Nephron progenitor cell (in vitro differentiated cells): ENCODE data around the gene MAPK9.
A peak's percentile ranks its signal among the peaks of the same experiment; 100 is the strongest.
"Not testable (repeated sequence)": the region's sequence is repeated elsewhere in the genome, so short reads cannot be mapped to it uniquely, and the experiment has no call there.

ENCODE experiments used
- DNase-seq: peaks from one replicate; pipeline ENCODE4 v3.0.0; 2021
- H3K27ac Mint-ChIP-seq: 2 replicates; pipeline ENCODE4 v1.8.0; 2021; ENCODE audit warnings: mild to moderate bottlenecking, moderate library complexity, mixed read lengths
- H3K27me3 Mint-ChIP-seq: 2 replicates; pipeline ENCODE4 v1.8.0; 2021; ENCODE audit warnings: mild to moderate bottlenecking, low read depth, mixed read lengths; ENCODE audit not compliant: poor library complexity
- H3K36me3 Mint-ChIP-seq: 2 replicates; pipeline ENCODE4 v1.8.0; 2021; ENCODE audit warnings: low read depth, mixed read lengths
- H3K4me1 Mint-ChIP-seq: 2 replicates; pipeline ENCODE4 v1.8.0; 2021; ENCODE audit warnings: mixed read lengths
- H3K4me3 Mint-ChIP-seq: 2 replicates; pipeline ENCODE4 v1.8.0; 2021; ENCODE audit warnings: mild to moderate bottlenecking, moderate library complexity, mixed read lengths
- H3K9me3 Mint-ChIP-seq: 2 replicates; pipeline ENCODE4 v1.8.0; 2021; ENCODE audit warnings: mild to moderate bottlenecking, moderate library complexity, mixed read lengths
- TF ChIP-seq, protein P1 (sequence below): fragments of 200-600 bp; sonication (generic); IDR thresholded peaks from 2 replicates; pipeline ENCODE4 v1.5.0; 2021; ENCODE audit warnings: antibody characterized with exemption

MAPK9 gene

DNA sequence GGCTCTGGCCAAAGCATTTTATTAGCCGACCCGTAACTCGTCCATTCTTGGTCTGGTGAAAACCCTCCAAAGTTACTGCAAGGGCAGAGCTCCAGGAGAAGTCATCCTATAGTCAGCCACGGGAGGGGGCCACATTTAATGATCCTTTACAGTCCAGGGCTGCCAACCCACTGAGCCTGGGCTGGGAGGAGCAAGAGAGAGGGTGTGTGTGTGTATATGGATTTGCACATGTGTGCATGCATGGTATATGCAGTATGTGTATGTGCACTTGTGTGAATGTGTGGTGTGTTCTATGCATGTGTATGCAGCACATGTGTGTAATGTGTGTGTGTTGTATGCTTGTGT is 78.7 kb downstream of the MAPK9 start:
- Mint-ChIP-seq H3K4me3 (no peak overlapping the region), H3K36me3 (no peaks in the 10 kb centered on the region), H3K4me1 (peaks cover 9% of the 10 kb centered on the region), H3K27ac (no peak overlapping the region), H3K27me3 (peaks cover 20% of the 10 kb centered on the region), H3K9me3 (peaks cover 21% of the 10 kb centered on the region)
- TF ChIP-seq, protein P1, sequence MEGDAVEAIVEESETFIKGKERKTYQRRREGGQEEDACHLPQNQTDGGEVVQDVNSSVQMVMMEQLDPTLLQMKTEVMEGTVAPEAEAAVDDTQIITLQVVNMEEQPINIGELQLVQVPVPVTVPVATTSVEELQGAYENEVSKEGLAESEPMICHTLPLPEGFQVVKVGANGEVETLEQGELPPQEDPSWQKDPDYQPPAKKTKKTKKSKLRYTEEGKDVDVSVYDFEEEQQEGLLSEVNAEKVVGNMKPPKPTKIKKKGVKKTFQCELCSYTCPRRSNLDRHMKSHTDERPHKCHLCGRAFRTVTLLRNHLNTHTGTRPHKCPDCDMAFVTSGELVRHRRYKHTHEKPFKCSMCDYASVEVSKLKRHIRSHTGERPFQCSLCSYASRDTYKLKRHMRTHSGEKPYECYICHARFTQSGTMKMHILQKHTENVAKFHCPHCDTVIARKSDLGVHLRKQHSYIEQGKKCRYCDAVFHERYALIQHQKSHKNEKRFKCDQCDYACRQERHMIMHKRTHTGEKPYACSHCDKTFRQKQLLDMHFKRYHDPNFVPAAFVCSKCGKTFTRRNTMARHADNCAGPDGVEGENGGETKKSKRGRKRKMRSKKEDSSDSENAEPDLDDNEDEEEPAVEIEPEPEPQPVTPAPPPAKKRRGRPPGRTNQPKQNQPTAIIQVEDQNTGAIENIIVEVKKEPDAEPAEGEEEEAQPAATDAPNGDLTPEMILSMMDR, result no peak
- no peak for DNase-seq

DNA sequence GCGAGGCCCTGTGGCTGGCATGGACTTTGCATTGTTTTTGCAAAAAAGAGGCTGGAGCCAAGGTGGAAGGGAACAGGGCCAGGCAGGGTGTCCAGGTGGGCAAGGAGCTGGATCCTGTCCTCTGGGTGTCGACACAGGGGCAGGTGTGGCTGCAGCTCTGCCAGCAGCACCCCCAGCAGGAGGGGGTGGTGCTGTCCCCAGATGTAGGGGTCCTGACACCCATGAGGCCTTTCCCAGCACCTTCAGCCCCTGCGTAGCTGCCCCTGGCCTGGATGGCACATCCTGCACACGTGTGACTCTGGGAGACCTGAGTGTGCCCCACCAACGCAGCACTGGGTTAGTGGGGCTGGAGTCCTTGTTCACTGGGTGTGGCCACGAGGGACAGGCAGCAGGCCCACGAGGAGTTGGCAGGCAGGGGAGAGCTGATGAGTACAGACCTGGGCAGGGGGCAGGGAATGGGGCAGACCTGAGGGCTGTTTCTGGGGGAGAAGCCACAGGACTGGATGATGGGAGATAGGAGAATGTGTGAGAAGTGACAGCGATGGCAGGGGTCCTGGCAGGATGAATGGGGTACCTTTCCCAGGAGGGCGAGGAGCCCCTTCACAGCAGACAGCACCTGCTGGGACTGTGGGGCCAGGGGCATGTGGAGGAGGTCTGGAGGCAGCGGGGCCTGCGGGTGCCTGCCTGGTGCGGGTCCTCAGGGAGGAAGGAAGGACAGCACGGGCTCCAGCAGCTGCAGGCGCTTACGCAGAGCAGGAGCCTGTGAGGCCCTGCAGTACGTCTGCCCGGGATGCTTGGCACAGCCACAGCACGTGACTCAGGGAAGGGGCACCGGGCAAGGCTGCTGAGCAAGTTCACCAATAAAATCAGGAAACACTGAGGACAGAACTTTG is 79.3 kb downstream of the MAPK9 start:
- peak overlapping the region; percentile 1 for H3K27ac Mint-ChIP-seq
- TF ChIP-seq, protein P1, result no peak
- no peaks in the 10 kb centered on the region for H3K36me3 Mint-ChIP-seq
- H3K4me3 Mint-ChIP-seq, result no peak overlapping the region
- peaks cover 11% of the 10 kb centered on the region for H3K4me1 Mint-ChIP-seq
- no peak for DNase-seq
- H3K27me3 Mint-ChIP-seq, result peaks cover 26% of the 10 kb centered on the region
- peaks cover 16% of the 10 kb centered on the region for H3K9me3 Mint-ChIP-seq

GRCh38 chr5:180211761-180212035 is 80.2 kb downstream of the MAPK9 start:
- Mint-ChIP-seq H3K27ac (no peak overlapping the region), H3K4me1 (peaks cover 11% of the 10 kb centered on the region), H3K4me3 (no peak overlapping the region), H3K27me3 (peaks cover 33% of the 10 kb centered on the region), H3K9me3 (peaks cover 9% of the 10 kb centered on the region), H3K36me3 (no peaks in the 10 kb centered on the region)
- DNase-seq, result no peak
- TF ChIP-seq, protein P1, result no peak

GRCh38 chr5:180210961-180211760 is 80.7 kb downstream of the MAPK9 start:
- Mint-ChIP-seq H3K9me3 (peaks cover 7% of the 10 kb centered on the region), H3K27me3 (peaks cover 38% of the 10 kb centered on the region), H3K4me1 (peaks cover 11% of the 10 kb centered on the region), H3K36me3 (no peaks in the 10 kb centered on the region), H3K27ac (no peak overlapping the region), H3K4me3 (no peak overlapping the region)
- TF ChIP-seq, protein P1, result no peak
- no peak for DNase-seq

DNA sequence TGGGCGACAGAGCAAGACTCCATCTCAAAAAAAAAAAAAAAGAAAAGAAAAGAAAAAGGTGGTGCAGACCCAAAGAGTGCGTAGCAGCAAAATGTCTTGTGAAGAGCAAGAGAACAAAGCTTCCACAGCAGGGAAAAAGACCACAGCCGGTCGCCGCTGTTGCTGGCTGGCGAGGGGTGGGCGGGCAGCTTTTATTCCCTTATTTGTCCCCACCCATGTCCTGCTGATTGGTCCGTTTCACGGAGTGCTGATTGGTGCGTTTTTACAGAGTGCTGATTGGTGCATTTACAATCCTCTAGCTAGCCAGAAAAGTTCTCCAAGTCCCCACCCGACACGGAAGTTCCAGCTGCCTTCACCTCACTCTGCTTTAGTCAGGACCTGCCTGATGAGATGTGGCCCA is 81.8 kb downstream of the MAPK9 start:
- peak overlapping the region; percentile 69 for H3K4me3 Mint-ChIP-seq

GRCh38 chr5:180209137-180209581 is 82.7 kb downstream of the MAPK9 start, which contains the start of gene RASGEF1C:
TSS of gene RASGEF1C (minus strand) at chr5:180209211. CDS start at chr5:180138052, 71,159 bp downstream.
- no peak within 1 kb of the TSS for H3K27ac Mint-ChIP-seq

More for the DNA sequence above, 81.8 kb downstream of the MAPK9 start:
- not testable (repeated sequence) for DNase-seq, H3K9me3 Mint-ChIP-seq, H3K36me3 Mint-ChIP-seq, H3K27ac Mint-ChIP-seq
- Mint-ChIP-seq H3K4me1 (peaks cover 11% of the 10 kb centered on the region), H3K27me3 (peaks cover 34% of the 10 kb centered on the region)

More at GRCh38 chr5:180209137-180209581, 82.7 kb downstream of the MAPK9 start, which contains the start of gene RASGEF1C:
- Mint-ChIP-seq H3K4me1 (peaks cover 11% of the 10 kb centered on the region), H3K4me3 (peak within 1 kb of the TSS; percentile 78), H3K9me3 (no peaks in the 10 kb centered on the region), H3K36me3 (no peaks in the 10 kb centered on the region), H3K27me3 (peaks cover 34% of the 10 kb centered on the region)
- TF ChIP-seq, protein P1, result no peak
- peak; percentile 88 for DNase-seq
